Lower leg skin (tissue), 4 donors: ENCODE measurements around the gene CALML5. TPM values are rescaled to one million over a fixed set of nuclear protein-coding genes. Genes with fewer than 3 reads are reported as not detected.

ENCODE experiments used
- DNase-seq, 2 donors: peaks; one replicate each; pipeline ENCODE4 v3.0.0-alpha.2; 2019; ENCODE audit warnings: low spot score in 2 of 2
- H3K4me3 ChIP-seq: fragments of 200-600 bp; sonication (generic); 2 replicates; pipeline ENCODE4 v1.5.1; 2017; ENCODE audit warnings: mild to moderate bottlenecking, low read depth; ENCODE audit not compliant: poor library complexity, severe bottlenecking
- POLR2A ChIP-seq, 2 donors: fragments of 450-650 bp; IDR thresholded peaks; one replicate each; pipeline ENCODE4 v1.6.1; 2016 to 2017; ENCODE audit warnings: antibody characterized with exemption in 2 of 2, mild to moderate bottlenecking in 1 of 2, moderate library complexity in 1 of 2
- WGBS, 2 donors: methylation state at CpG; one replicate each; pipeline ENCODE4 v1.1.5; 2018; 5-methylcytosine and 5-hydroxymethylcytosine counted together
- intact Hi-C: fragments of 100-400 bp; cut with DNase I; formaldehyde crosslinking; loops from one replicate; pipeline ENCODE4 v1.15.0; 2023; ENCODE audit warnings: low total_unique reads
- total RNA-seq, 4 donors: library from RNA; depleted of rRNA; stranded (reverse); fragments of >200 nt; gene quantifications; one replicate each; pipeline ENCODE4 v1.1.0, GENCODE V29; 2016
- TF ChIP-seq, protein P1 (sequence below), 3 donors: fragments of 450-650 bp; IDR thresholded peaks; one replicate each; pipeline ENCODE4 v1.5.1; 2016; ENCODE audit warnings: antibody characterized with exemption in 3 of 3, mild to moderate bottlenecking in 3 of 3, moderate library complexity in 2 of 3

Gene CALML5, protein sequence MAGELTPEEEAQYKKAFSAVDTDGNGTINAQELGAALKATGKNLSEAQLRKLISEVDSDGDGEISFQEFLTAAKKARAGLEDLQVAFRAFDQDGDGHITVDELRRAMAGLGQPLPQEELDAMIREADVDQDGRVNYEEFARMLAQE
- total RNA-seq, result 1,000 to 10,000 TPM; 5,202 to 6,742 (median 5,683) TPM

- 50 to 52% methylated on average over 10 of the region's 10 CpGs for WGBS, 2 donors
- H3K4me3 ChIP-seq, result peak within 1 kb of the TSS; percentile 8
- intact Hi-C loops, result no loop called here
- TF ChIP-seq, protein P1, sequence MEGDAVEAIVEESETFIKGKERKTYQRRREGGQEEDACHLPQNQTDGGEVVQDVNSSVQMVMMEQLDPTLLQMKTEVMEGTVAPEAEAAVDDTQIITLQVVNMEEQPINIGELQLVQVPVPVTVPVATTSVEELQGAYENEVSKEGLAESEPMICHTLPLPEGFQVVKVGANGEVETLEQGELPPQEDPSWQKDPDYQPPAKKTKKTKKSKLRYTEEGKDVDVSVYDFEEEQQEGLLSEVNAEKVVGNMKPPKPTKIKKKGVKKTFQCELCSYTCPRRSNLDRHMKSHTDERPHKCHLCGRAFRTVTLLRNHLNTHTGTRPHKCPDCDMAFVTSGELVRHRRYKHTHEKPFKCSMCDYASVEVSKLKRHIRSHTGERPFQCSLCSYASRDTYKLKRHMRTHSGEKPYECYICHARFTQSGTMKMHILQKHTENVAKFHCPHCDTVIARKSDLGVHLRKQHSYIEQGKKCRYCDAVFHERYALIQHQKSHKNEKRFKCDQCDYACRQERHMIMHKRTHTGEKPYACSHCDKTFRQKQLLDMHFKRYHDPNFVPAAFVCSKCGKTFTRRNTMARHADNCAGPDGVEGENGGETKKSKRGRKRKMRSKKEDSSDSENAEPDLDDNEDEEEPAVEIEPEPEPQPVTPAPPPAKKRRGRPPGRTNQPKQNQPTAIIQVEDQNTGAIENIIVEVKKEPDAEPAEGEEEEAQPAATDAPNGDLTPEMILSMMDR (IDR thresholded peaks at IDR 0.05), result no peak
- TF ChIP-seq POLR2A (IDR thresholded peaks at IDR 0.05), result no peak
- no peak for DNase-seq
Observed at GRCh38 chr10:5499493-5500140, at the start of gene CALML5. CALML5 (minus strand) TSS chr10:5499570; CDS start chr10:5499438, 132 bp downstream.

DNA sequence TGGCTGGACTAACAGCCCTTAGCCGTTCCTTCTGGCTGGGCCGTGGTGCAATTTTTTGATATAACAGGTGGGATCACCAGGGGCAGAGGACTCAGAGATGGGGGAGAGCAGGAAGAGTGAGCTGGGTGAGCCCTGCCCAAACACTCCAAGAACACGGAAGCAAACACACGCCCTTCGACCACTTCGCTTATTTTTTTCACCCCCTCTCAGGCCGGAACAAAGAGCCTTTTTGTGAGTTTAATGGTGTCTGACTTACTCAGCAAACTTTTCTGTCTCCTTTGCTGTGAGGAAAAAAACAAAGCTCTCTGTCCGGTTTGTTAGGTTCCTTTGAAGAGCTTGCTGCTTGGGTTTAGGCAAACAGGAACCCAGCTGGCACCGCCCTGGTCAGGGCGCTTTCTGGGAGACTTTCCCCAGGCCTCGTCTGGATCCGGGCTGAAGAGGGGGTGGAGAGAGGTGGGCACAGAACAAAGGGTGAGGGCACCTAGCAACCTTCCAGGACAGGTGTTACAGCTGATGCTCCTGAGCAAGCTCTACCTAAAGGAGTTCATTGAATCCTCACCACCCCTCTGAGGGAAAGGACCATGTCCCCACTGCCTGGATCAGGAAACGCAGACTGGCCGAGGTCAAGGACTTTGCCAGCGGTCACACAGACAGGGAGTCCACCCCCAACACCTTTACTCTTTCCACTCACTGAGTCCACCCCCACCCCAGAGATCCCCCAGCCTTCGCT, 48.7 kb upstream of the CALML5 start:
- TF ChIP-seq, protein P1 (IDR thresholded peaks at IDR 0.05), result no peak
- TF ChIP-seq POLR2A (IDR thresholded peaks at IDR 0.05), result no peak
- 55 to 64% methylated on average over 16 of the region's 16 CpGs for WGBS, 2 donors
- peak in 1 of 2 donors; percentile 86 for DNase-seq
- intact Hi-C loops, result loop anchor here (2.0 kb wide), 1 partner anchor 37 kb away; no protein-coding TSS in a partner anchor
- H3K4me3 ChIP-seq, result no peak overlapping the region

- DNase-seq, result peak in 1 of 2 donors; percentile 73
- intact Hi-C loops, result no loop called here
- H3K4me3 ChIP-seq, result no peak overlapping the region
- TF ChIP-seq POLR2A (IDR thresholded peaks at IDR 0.05), result no peak
- WGBS, 2 donors, result 54 to 65% methylated on average over 4 of the region's 4 CpGs
Observed at GRCh38 chr10:5547681-5547930, 48.2 kb upstream of the CALML5 start.

- peak in 1 of 2 donors; percentile 83 for DNase-seq
- intact Hi-C loops, result no loop called here
- WGBS, 2 donors, result 68 to 71% methylated on average over 7 of the region's 7 CpGs
- TF ChIP-seq, protein P1 (IDR thresholded peaks at IDR 0.05), result no peak
- no peak for TF ChIP-seq POLR2A (IDR thresholded peaks at IDR 0.05)
- no peak overlapping the region for H3K4me3 ChIP-seq
Observed at GRCh38 chr10:5546891-5547680, 47.7 kb upstream of the CALML5 start.

GRCh38 chr10:5545778-5546710, 46.7 kb upstream of the CALML5 start:
- TF ChIP-seq, protein P1 (IDR thresholded peaks at IDR 0.05), result no peak
- no peak for TF ChIP-seq POLR2A (IDR thresholded peaks at IDR 0.05)
- WGBS, 2 donors, result 76 to 81% methylated on average over 23 of the region's 23 CpGs
- H3K4me3 ChIP-seq, result no peak overlapping the region
- DNase-seq, result peak in 1 of 2 donors; percentile 86
- intact Hi-C loops, result no loop called here
